ENCODE data around the gene STAP2.
"Not testable (repeated sequence)": the region's sequence is repeated elsewhere in the genome, so short reads cannot be mapped to it uniquely, and the experiment has no call there.

STAP2 gene

GRCh38 chr19:4274321-4274686 is 64.3 kb downstream of the STAP2 start:
- not testable (repeated sequence) for DNase-seq (ENCODE audit: low read depth in 2 of 2, low spot score in 1 of 2)
